Endothelial cell of umbilical vein (primary cell): Measurements from ENCODE around the gene DISP3. TPM values are rescaled to one million over a fixed set of nuclear protein-coding genes. Genes with fewer than 3 reads are reported as not detected.

Source experiments
- BruUV-seq: library from RNA; stranded (reverse); fragments of 400-500 nt; replicated peaks from 2 replicates; lab custom pipeline; 2021; lab: Mats Ljungman, UMichigan
- CTCF ChIA-PET: fragments of 300-600, 350-600 bp; sonication (Branson Sonifier 250); formaldehyde crosslinking; loops from one replicate; lab custom pipeline; 2021; ENCODE audit warnings: antibody characterized with exemption, inconsistent platforms; lab: Charles Lee
- POLR2A ChIA-PET: fragments of 300-600, 350-600 bp; sonication (Branson Sonifier 250); formaldehyde crosslinking; loops from one replicate; lab custom pipeline; 2021; ENCODE audit warnings: antibody characterized with exemption, inconsistent platforms; lab: Charles Lee
- DNase-seq: peaks from one replicate; pipeline ENCODE4 v3.0.0-alpha.2; 2011; ENCODE audit warnings: low read depth, low spot score
- FAIRE-seq: peaks from 2 replicates; lab custom pipeline; 2011; peaks lifted over from hg19 to GRCh38; lab: Jason Lieb, UNC
- H2AFZ ChIP-seq: 2 replicates; pipeline ENCODE4 v1.6.0; 2012; ENCODE audit warnings: low read depth, low read length, control low read depth, inconsistent platforms
- H3K27ac ChIP-seq: 2 replicates; pipeline ENCODE4 v1.5.1; 2011; ENCODE audit warnings: low read depth, mild to moderate bottlenecking, control low read depth, low read length, moderate library complexity; ENCODE audit not compliant: insufficient read depth
- H3K27me3 ChIP-seq, 2 experiments: 2 replicates each; pipeline versions ENCODE4 v1.6.0 to v1.6.1; 2011; ENCODE audit warnings: low read length in 2 of 2, mixed read lengths in 1 of 2; ENCODE audit not compliant: control insufficient read depth in 2 of 2, insufficient read depth in 2 of 2
- H3K36me3 ChIP-seq, 2 experiments: 2 replicates in 1 of 2; 3 replicates in 1 of 2; pipeline ENCODE4 v1.5.1; 2011; ENCODE audit warnings: low read length in 2 of 2, mild to moderate bottlenecking in 1 of 2, moderate library complexity in 1 of 2; ENCODE audit not compliant: control insufficient read depth in 2 of 2, insufficient read depth in 2 of 2; ENCODE audit errors: extremely low read depth in 1 of 2
- H3K4me1 ChIP-seq: 3 replicates; pipeline ENCODE4 v1.5.1; 2011; ENCODE audit warnings: mild to moderate bottlenecking, low read length; ENCODE audit not compliant: control insufficient read depth, insufficient read depth; ENCODE audit errors: extremely low read depth
- H3K4me2 ChIP-seq: 2 replicates; pipeline ENCODE4 v1.6.1; 2011; ENCODE audit warnings: low read length, control low read depth, mixed read lengths; ENCODE audit not compliant: insufficient read depth
- H3K4me3 ChIP-seq, 3 experiments: fragments of 200-600 bp in 1 of 3; sonication (generic), shearing (Covaris generic) in 1 of 3; replicated peaks in 1 of 3; 2 replicates each; pipeline ENCODE4 v1.5.1; 2011 to 2016; ENCODE audit warnings: control low read depth in 3 of 3, low read length in 3 of 3, mild to moderate bottlenecking in 2 of 3, inconsistent platforms in 1 of 3, low read depth in 1 of 3, moderate library complexity in 1 of 3; ENCODE audit not compliant: insufficient read depth in 1 of 3
- H3K79me2 ChIP-seq: 2 replicates; pipeline ENCODE4 v1.6.0; 2012; ENCODE audit warnings: low read length, inconsistent platforms; ENCODE audit not compliant: control insufficient read depth, insufficient read depth
- H3K9ac ChIP-seq: replicated peaks from 2 replicates; pipeline ENCODE3; 2011; ENCODE audit warnings: low read length, control low read depth; ENCODE audit not compliant: insufficient read depth; ENCODE audit errors: extremely low read depth
- H3K9me1 ChIP-seq: replicated peaks from 3 replicates; pipeline ENCODE4 v1.6.0; 2011; ENCODE audit warnings: mild to moderate bottlenecking, low read length; ENCODE audit not compliant: control insufficient read depth, insufficient read depth; ENCODE audit errors: extremely low read depth
- H3K9me3 ChIP-seq: replicated peaks from 2 replicates; pipeline ENCODE4 v1.5.1; 2012; ENCODE audit warnings: low read length, inconsistent platforms; ENCODE audit not compliant: control insufficient read depth, insufficient read depth
- H4K20me1 ChIP-seq: replicated peaks from 2 replicates; pipeline ENCODE3; 2011; ENCODE audit warnings: mild to moderate bottlenecking, low read length; ENCODE audit not compliant: control insufficient read depth, insufficient read depth; ENCODE audit errors: extremely low read depth
- EZH2 ChIP-seq: IDR thresholded peaks from 2 replicates; pipeline ENCODE4 v1.6.1; 2012; ENCODE audit warnings: borderline replicate concordance, low read depth, mild to moderate bottlenecking, moderate library complexity, low read length, inconsistent platforms; ENCODE audit not compliant: severe bottlenecking
- FOS ChIP-seq: IDR thresholded peaks from 2 replicates; pipeline ENCODE4 v1.6.1; 2011; ENCODE audit warnings: mild to moderate bottlenecking, low read length, moderate library complexity, borderline replicate concordance; ENCODE audit not compliant: insufficient read depth
- GATA2 ChIP-seq: IDR thresholded peaks from 2 replicates; pipeline ENCODE4 v1.7.0; 2011; ENCODE audit warnings: low read depth, mild to moderate bottlenecking, moderate library complexity, mixed read lengths, low read length; ENCODE audit not compliant: insufficient read length, insufficient read depth
- JUN ChIP-seq: IDR thresholded peaks from 2 replicates; pipeline ENCODE4 v1.6.1; 2011; ENCODE audit warnings: borderline replicate concordance, low read depth; ENCODE audit not compliant: insufficient read length, insufficient read depth
- MAX ChIP-seq: IDR thresholded peaks from 2 replicates; pipeline ENCODE4 v1.6.1; 2011; ENCODE audit not compliant: insufficient read depth, insufficient read length
- MYC ChIP-seq: IDR thresholded peaks from one replicate; pipeline ENCODE4 v1.6.1; 2011; ENCODE audit warnings: mild to moderate bottlenecking, low read depth, low read length
- POLR2A ChIP-seq: IDR thresholded peaks from 2 replicates; pipeline ENCODE4 v1.6.1; 2012; ENCODE audit warnings: low read depth, mild to moderate bottlenecking, control low read depth, low read length
- POLR2AphosphoS5 ChIP-seq: IDR thresholded peaks from 2 replicates; pipeline ENCODE4 v1.6.1; 2012; ENCODE audit warnings: low read depth, mild to moderate bottlenecking, control low read depth, low read length, moderate library complexity; ENCODE audit not compliant: insufficient read depth
- dilution Hi-C: fragments of 300-500 bp; cut with MboI; formaldehyde crosslinking; loops from one replicate; pipeline ENCODE4 v1.15.0; 2019; ENCODE audit warnings: low sequenced_read_pairs; ENCODE audit not compliant: extremely low pct_ligation_motif_present
- intact Hi-C: fragments of 100-400 bp; cut with micrococcal nuclease; formaldehyde crosslinking; loops from one replicate; pipeline ENCODE4 v1.10.0; 2022
- polyA plus RNA-seq, 4 experiments: library from polyadenylated mRNA; depleted of rRNA in 3 of 4; stranded (reverse) in 3 of 4; unstranded in 1 of 4; fragments of >200 nt; gene quantifications; 2 replicates each; pipeline versions ENCODE4 v1.2.1 to v1.2.3, GENCODE V29; 2011 to 2012; ENCODE audit warnings: missing spikeins in 1 of 4
- total RNA-seq: library from RNA; stranded (reverse); gene quantifications from 2 replicates; pipeline ENCODE4 v1.2.3, GENCODE V29; 2021
- TF ChIP-seq, protein P1 (sequence below), 2 donors: IDR thresholded peaks; 1 replicate in 1 of 2; 2 replicates in 1 of 2; pipeline ENCODE4 v1.5.1; 2011; ENCODE audit warnings: low read length in 2 of 2, mild to moderate bottlenecking in 2 of 2, moderate library complexity in 2 of 2, control low read depth in 1 of 2, inconsistent platforms in 1 of 2, low read depth in 1 of 2; ENCODE audit not compliant: insufficient read depth in 1 of 2; ENCODE audit errors: extremely low read depth in 1 of 2

DISP3 gene
- total and polyA plus RNA-seq, 2 donors (not counting 3 experiments of a cell fraction or from before 2014, with no cell fraction given) = 0.26 to 0.49 TPM

DNA sequence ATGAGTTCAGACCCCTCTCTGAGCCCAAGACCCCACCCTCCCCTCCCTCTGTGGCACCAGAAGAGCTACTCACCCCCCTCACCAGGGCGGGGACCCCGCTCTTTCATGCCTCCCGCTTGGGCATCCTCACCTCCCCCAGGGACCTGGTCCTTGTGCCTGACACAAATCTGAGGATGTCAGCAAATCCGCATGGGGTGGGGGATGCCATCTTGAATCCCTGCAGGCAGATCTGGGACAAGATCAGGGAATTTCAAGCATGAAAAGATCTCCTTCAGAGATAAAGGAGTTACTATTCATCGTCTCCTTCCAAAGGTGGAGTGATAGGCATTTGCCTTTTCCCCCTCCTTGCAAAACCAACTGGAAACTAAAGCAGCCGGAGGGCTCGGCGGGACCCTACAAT, 81.1 kb downstream of the DISP3 start:
- CTCF ChIA-PET = interaction anchor here (0.6 kb wide), 1 partner anchor 783 kb away, joined by 3 read pairs; no protein-coding TSS in a partner anchor
- Histone ChIP-seq H3K4me3 (no peak overlapping the region), H3K4me2 (no peak overlapping the region), H3K27me3 (no peaks in the 10 kb centered on the region), H3K79me2 (no peaks in the 10 kb centered on the region), H4K20me1 (no peaks in the 10 kb centered on the region), H3K4me1 (no peaks in the 10 kb centered on the region), H3K9me1 (no peaks in the 10 kb centered on the region), H3K36me3 (no peaks in the 10 kb centered on the region), H2AFZ (no peak overlapping the region), H3K9me3 (no peaks in the 10 kb centered on the region), H3K27ac (no peak overlapping the region), H3K9ac (no peak overlapping the region)
- FAIRE-seq (no peak), DNase-seq (no peak)
- POLR2A ChIA-PET = no interaction called here
- intact Hi-C loops (no loop called here), dilution Hi-C loops (no loop called here)
- TF ChIP-seq, protein P1, sequence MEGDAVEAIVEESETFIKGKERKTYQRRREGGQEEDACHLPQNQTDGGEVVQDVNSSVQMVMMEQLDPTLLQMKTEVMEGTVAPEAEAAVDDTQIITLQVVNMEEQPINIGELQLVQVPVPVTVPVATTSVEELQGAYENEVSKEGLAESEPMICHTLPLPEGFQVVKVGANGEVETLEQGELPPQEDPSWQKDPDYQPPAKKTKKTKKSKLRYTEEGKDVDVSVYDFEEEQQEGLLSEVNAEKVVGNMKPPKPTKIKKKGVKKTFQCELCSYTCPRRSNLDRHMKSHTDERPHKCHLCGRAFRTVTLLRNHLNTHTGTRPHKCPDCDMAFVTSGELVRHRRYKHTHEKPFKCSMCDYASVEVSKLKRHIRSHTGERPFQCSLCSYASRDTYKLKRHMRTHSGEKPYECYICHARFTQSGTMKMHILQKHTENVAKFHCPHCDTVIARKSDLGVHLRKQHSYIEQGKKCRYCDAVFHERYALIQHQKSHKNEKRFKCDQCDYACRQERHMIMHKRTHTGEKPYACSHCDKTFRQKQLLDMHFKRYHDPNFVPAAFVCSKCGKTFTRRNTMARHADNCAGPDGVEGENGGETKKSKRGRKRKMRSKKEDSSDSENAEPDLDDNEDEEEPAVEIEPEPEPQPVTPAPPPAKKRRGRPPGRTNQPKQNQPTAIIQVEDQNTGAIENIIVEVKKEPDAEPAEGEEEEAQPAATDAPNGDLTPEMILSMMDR (IDR thresholded peaks at IDR 0.05; ENCODE audit: extremely low read depth in 1 of 2, insufficient read depth in 1 of 2, low read depth in 1 of 2, low read length in 2 of 2) = no peak
- no peak for TF ChIP-seq POLR2AphosphoS5
- no peak for TF ChIP-seq FOS
- TF ChIP-seq JUN = no peak
- BruUV-seq = no TSS peak

DNA sequence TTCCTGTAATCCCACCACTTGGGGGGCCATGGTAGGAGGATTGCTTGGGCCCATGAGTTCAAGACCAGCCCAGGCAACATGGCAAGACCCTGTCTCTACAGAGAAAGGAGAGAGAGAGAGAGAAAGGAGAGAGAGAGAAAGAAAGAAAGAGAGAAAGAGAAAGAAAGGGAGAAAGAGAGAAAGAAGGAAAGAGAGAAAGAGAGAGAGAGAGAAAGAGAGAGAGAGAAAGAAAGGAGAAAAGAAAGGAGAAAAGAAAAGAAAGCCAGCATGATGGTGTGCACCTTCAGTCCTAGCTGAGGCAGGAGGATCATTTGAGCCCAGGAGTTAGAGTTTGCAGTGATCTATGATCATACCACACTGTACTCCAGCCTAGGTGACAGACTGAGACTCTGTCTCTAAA, 82.8 kb downstream of the DISP3 start:
- dilution Hi-C loops (no loop called here), intact Hi-C loops (no loop called here)
- DNase-seq (no peak), FAIRE-seq (no peak)
- Histone ChIP-seq H3K9me3 (no peaks in the 10 kb centered on the region), H3K4me1 (no peaks in the 10 kb centered on the region), H3K27me3 (no peaks in the 10 kb centered on the region), H3K36me3 (no peaks in the 10 kb centered on the region), H3K27ac (no peak overlapping the region), H2AFZ (no peak overlapping the region), H3K9ac (no peak overlapping the region), H3K79me2 (no peaks in the 10 kb centered on the region), H3K9me1 (no peaks in the 10 kb centered on the region), H4K20me1 (no peaks in the 10 kb centered on the region), H3K4me3 (no peak overlapping the region), H3K4me2 (no peak overlapping the region)
- TF ChIP-seq EZH2 (no peak), MYC (no peak), FOS (no peak), GATA2 (no peak), MAX (no peak), POLR2AphosphoS5 (no peak), JUN (no peak), POLR2A (no peak)
- TF ChIP-seq, protein P1 (IDR thresholded peaks at IDR 0.05; ENCODE audit: extremely low read depth in 1 of 2, insufficient read depth in 1 of 2, low read depth in 1 of 2, low read length in 2 of 2) = no peak
- CTCF ChIA-PET = no interaction called here
- BruUV-seq = no TSS peak
- POLR2A ChIA-PET = no interaction called here
